Stimulated activated CD4-positive, alpha-beta T cell treated with anti-CD3 and anti-CD28 coated beads, TNF-alpha, amount 100 ng/mL, for 24 hours (primary cell): ENCODE results near the gene VPS26B.

Experiments used
- DNase-seq, 3 experiments: peaks; one replicate each; pipeline ENCODE4 v3.0.0-alpha.2; 2020; ENCODE audit warnings: low read depth in 3 of 3

Gene VPS26B

DNA sequence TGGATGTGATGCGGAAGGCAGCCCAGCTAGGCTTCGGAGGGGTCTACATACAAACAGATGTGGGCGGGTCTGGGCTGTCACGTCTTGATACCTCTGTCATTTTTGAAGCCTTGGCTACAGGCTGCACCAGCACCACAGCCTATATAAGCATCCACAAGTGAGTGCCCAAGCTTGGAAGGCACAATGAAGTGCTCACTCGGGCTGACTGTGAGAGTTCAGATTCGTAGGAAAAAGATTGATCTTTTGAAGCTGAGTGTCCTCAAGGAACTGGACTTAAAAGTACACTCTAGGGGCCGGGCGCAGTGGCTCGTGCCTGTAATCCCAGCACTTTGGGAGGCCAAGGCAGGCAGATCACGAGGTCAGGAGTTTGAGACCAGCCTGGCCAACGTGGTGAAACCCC, 32.6 kb downstream of the VPS26B start:
- DNase-seq, result no peak

DNA sequence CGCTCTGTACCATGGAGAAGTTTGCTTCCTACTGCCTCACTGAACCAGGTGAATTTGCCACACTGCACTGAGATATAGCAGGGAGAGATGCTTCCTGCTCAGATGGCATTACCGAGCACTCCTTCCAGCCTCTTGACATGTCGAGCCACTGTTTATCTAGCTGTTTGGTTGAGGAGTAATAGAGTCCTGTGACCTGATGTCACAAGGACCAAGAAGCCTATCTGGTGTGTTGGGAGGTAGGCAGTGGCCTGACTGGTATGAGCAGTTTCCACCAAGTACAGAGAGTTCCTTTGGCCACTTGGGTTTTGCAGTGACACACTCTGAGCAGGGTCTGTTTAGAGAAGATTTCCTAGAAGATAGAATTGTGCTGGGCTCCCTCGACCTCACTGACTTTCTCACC, 34.1 kb downstream of the VPS26B start:
- DNase-seq, result no peak

DNA sequence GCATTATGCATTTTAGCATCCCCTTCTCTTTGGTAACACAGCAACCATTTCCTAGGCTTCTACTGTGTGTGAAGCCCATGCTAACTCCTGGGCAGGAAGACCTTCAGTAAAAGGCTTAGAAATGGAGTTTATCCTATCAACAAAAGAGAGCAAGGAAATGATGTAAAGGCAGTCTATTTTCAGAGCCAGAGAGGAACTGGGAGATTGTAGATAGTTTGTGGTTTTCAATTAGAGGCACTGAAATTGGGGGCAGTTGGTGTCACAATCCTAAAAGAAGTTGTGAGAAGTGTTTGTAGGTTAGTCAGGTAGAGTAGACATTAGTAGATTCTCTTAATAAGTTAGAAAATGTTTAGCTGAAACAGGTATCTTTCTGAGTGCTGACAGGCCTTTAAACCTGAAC, 36.0 kb downstream of the VPS26B start:
- no peak for DNase-seq

DNA sequence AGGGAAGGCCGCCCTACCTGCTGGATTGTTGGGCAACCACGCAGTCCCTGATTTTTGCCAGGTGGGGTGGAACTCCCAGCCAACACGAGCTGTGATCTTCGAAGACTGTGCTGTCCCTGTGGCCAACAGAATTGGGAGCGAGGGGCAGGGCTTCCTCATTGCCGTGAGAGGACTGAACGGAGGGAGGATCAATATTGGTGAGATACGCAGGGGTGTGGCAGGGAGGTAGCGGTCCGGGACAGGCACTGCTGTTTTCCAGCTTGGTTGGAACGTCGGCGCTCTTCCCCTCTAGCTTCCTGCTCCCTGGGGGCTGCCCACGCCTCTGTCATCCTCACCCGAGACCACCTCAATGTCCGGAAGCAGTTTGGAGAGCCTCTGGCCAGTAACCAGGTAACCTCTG, 36.5 kb downstream of the VPS26B start:
- DNase-seq, result no peak

DNA sequence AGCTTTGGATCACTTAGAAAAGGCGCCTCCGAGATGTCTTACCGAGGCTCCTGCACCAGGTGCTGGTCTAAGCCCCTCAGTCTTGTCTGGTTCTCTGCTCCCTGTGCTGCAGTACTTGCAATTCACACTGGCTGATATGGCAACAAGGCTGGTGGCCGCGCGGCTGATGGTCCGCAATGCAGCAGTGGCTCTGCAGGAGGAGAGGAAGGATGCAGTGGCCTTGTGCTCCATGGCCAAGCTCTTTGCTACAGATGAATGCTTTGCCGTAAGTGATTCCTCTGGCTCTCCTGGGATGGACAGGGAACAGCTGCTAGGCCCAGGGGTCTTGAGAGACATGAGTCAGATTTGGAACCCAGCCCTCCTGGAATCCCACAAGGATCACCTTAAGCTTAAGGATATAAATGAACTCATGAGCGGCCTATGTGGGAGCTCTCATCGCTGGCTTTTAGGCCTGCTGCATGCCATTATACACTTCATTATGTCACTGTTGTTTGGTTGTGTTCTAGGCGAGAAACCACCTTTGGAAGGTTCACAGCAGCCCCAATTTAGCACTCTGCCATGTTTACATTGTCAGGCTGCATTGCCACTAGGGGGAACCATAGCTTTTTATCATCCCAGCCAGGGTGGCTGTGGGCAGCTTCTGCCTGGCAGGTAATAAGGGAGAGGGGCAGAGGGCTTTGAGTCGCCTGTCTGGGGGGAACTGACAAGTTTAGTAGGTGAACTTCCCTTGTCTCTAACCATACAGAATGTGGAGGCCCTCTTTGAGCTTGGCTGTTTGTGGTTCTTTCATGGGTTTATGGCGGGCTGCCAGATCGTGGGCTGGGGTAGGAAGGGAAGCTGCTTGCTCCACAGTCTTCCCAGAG, 37.4 kb downstream of the VPS26B start:
- DNase-seq, result peak in 1 of 3 experiments; percentile 31

DNA sequence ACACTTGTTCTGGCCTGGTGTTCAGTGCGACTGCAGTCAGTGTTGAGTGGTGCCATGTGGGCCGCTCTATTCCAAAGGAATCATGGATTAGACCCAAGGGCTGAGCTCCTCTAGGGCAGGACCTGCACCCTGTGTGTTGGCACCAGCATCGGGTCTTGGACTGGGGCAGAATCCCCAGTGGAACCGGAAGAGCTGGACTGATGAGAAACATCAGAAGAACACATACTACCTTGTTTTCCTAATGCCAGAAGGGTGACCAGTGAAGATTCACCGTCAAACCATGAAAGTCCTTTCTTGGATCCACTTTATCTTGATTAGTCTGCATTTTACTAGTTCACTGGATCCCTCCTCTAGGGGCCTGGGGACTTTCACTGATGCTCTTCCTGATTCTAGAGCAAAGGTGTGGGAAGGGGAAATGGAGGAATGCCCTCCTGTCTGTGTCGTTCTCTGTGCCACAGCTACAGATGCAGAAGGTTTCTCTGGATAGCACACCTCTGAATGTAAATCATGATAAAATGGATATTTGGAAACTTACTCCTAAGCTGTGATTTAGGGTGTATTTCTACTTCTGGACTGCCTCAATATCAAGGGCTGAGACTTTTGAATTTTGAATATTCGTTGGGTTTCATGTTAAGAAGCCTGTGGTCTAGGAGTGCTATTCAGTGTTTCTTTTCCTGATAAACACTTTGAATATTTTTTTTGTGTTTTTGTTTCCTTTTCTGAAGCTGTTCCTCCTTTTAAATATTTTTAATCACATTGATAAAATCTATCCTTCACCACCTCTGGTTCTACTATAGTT, 40.7 kb downstream of the VPS26B start:
- no peak for DNase-seq

DNA sequence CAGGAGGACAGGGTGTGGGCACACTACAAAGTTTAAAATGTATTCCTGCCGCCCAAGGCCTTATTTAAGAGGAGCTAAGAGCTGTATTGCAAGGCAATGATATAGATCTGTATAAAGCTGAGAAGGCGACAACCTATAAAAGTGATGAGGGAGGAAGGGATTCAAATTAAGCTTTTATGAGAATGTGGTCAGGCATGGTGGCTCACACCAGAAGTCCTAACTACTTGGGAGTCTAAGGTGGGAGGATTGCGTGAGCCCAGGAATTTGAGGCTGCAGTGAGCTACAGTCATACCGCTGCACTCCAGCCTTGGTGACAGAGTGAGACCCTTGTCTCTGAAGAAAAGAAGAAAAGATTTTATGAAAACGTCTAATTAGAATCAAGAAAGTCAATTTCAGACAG, 42.0 kb downstream of the VPS26B start:
- DNase-seq, result no peak

DNA sequence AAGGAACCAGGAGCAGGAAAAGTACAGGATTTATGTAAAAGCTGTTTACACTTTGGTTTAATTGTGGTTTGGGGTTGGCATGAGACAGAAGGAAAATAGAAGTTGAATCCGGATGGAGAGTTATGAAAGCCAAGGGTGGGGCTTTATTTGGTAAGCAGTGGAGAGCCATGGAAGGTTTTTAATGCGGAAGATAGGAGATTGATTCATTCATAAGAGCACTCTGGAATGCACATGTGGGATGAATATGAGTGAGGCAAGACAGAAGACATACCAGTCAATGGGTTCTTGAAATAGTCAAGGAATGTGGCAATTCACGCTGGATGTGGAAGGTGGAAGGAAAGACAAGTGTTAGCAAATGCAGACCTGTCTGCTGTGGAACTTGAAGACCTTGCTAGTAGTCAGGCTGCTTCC, 42.4 kb downstream of the VPS26B start:
- no peak for DNase-seq

DNA sequence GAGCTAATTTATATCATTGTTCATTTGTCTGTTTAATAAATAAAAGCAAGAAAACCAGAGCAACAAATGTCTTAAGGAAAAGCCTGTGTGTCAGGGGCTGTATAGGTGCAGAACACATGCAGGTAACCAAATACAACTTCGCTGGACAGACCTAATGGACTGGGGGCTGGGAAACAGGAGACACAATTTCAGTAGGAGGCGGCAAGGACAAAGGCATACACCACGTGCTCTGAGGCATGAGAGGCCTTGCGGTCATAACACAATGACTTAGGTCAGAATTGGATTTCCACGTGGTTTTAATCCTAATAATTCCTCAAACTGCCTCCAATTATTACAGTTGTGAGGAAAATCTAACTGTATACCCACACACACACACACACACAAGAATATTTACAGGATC, 43.0 kb downstream of the VPS26B start:
- no peak for DNase-seq

DNA sequence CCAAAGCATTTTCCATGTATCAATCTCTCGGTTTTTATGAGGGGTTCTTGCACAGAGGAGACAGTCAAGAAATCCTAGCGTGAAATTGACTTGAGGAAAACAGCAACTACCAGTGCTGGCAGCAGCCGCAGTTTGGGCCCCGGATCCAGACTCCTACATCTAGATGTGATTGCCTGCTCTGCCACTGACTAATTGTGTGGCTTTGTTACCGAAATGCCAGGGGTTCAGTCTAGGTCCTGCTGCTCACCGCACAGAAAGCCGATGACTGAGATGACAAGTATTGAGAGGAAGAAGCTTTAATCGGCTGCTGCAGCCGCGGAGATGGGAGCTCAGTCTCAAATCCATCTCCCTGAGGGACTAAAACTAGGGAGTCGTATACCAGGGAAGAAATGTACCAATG, 43.5 kb downstream of the VPS26B start:
- DNase-seq, result no peak

DNA sequence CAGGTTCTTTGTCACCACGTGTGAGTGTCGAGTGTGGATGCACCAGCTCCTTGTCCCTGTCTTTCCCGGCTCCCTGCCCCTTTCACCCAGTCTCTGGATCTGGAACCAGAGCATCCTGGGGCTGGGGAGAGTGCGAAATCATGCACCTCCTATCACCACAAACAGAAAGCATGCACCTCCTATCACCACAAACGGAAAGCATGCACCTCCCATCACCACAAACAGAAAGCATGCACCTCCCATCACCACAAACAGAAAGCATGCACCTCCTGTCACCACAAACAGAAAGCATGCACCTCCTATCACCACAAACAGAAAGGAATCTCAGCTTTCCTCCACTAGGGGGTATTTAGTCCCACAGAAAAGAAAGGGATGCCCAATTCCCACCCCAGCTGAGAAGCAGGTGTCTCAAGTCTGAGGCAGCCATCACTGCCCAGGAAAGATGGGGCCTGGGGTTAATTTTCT, 45.8 kb downstream of the VPS26B start:
- no peak for DNase-seq

DNA sequence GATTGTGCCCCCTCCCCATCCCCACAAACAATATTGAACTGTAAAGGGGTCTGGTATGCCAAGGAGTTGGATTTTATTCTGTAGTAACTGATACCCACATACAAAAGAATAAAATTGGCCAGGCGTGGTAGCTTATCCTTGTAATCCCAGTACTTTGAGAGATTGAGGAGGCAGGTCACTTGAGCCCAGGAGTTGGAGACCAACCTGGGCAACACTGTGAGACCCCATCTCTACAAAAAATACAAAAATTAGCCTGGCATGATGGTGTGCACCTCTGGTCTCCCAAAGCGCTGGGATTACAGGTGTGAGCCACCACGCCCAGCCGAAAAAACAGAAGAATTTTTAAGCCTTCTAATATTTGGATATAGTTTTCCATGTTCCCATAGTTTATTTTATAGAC, 47.5 kb downstream of the VPS26B start:
- DNase-seq, result no peak

DNA sequence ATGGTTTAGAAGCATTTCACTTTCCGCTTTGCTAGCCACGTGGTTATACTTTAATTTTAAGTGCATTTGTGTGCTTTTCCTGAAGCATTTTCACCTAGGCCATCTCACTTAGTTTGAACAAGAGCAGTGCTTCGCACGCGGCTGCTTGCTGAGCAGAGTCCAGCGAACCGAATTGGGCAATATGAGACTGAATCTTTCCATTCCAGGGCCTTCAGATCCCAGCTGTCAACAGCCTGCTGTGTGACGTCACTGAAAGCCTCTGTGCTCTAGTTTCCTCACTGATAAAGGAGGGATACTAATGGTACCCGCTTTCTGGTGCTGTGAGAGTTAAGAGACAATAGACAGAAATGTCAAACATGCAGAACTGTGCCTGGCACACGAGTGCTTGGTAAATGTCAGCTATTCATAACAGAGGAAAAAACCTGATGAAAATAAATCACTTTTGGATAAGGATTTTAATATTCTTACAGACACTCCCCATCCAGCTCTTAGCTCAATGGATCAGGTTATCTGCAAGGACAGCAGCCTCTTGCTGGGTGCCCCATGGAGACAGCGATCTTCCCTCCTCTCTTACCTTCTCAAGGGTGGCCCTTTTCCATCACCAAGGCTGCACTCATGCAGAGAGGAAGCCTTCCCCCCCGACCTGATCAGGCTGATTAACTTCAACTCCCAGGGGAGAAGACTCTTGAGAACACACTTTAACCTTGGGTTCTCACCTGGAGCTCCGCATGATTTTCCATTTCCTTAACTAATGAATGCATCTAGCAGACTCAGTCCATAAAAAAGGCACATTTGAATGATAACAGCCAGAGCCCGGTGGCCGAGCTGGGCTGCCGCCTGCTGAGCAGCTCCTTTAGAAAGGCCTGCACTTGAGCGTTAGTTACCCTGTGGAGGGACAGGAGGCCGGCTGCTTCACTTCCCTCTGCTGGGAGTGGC, 48.2 kb downstream of the VPS26B start:
- DNase-seq, result no peak

DNA sequence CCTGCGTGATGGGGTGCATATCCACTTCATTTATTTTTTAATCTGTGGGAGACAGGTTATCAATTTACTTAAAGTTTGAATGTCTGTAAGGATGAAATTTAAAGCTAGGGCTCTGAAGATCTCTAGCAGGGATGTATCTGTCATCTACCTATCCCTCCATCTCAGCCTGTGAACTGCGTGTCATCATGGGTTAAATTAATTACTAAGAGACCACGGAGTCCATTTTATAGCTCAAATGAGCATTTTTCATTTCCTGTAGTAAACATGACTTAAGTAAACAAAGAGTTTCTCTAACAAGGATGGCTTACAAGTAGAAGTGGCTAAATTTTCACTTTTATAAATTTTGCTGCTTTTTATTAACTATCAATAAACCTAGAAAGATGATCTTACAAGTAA, 48.8 kb downstream of the VPS26B start:
- DNase-seq, result no peak

DNA sequence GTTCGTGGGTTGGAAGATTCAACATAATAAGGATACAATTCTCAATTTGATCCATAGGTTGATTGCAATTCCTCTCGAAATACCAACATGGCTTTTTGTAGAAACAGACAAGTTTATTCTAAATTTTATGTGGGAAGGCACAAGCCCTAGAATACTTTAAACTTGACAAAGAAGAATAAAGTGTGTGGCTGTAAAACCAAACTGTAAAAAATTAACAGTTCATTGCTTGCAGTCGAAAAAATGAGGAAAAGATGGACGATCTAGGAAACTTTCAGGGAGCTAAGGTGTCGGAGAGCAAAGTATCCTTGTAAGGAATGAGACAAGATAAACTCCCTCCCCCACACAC, 50.7 kb downstream of the VPS26B start:
- DNase-seq, result no peak

DNA sequence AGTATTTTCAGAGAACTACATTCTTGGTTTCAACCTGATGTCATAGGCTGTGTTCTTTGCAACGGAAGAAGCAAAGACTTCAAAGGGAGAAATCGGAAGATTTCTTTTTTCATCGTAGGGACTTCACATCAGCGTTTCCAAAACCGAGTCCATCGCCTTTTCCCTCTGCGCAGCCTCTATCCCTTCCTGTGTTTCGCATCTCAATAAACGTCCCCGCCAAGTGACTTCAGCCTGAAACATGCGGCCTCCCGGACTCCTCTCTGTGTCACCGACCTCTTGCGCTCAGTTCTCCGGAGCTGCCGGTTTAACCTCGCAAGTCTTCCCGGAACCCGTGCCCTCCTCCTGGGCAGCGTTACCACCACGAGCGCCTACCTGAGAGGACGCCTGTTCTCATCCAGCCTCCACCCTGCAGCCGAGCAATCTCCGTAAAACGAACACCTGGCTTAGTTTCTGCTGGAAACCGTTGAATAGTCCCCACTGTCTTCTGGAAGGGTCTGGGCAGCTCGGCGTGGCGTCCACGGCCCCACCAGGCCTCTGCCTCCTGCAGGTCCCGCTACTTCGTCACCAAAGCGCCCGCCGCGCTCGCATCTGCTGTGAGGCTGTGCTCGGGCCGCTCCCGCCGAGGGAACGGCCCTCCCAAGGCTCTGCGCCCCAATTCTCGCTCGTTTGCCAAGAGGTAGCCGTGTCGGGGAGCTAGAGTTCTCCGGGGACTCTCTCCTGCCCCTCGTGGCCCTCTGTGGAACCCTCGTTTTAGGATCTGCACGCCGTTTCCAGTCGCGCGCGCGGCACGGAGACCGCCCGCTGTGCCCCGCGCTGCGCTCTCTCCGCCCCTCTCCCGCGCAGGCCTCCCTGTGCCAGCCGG, 51.3 kb downstream of the VPS26B start, which contains the start of gene GLB1L3:
TSS of gene GLB1L3 (plus strand) at position 846 of the 862 bp plus-strand sequence. CDS start 362 bp downstream, outside the sequence.
- DNase-seq, result peak; percentile 59 to 75 (median 64)

DNA sequence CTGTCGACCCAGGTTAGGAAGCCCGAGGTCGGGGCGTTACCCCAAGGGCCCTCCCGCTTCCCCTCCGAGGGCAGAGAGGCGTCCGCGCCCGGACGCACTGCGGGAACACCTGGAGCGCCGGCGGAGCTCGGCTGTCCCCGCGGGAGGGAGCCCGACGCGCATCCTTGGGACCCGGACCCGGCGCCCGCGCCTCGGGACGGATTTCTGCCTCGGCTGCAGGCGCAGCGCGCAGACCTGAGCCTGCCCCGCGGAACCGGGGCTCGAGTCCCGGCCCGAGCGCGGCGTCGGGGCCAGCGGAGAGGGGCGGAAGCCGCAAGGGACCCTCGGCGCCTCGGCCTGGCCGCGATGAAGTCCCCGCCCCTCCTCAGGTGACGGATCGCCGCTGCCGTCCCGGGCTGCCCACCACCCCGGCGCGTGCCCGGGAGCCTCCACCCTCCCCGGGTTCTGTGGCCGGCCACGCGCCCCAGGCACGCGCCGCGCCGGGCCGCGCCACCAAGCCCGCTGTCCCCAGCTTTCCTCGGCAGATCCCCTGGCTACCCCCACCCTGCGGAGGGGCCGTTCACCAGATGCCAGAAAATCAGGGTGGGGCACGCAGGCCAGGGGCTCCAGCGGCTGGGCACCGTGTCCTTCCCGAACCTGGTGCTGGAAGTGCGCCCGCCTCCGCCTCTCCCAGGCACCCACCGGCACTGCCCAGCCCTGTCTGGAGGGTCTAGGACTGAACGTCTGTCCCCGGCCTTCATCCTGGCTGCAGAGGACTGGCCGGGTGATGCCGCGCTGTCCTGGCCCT, 52.1 kb downstream of the VPS26B start:
- no peak for DNase-seq

DNA sequence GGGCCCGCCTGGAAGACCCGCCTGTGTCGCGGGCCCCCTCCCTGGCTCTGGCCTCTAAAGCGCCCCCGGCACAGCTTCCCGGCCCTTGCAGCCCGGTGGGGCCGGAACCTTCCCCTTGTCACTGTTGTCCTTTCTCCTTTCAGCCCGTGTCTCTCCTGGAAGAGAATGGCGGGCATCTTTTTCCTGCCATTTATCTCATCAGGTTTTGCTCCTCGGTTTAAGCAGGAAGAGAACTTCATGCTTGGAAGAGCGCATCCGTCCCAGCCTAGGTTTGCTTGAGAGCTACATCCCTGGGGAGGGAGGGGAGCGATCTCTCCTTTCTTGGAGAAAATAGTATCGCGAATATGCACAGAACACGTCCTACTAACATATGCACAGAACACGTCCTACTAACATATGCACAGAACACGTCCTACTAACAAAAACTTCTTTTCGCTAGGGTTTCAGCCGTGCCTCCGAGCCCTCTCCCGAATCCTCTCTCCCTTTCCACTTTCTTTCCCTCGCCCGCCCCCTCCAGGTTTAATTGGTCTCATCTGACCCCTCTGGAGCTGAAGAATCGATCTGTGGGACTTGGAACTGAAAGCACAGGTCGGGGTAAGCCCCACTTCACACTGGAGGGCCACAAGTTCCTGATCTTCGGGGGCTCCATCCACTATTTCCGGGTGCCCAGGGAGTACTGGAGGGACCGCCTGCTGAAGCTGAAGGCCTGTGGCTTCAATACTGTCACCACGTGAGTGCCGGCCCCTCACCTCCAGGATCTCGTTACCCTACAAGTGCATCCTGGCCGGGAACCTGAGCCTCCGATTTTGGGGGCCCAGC, 52.9 kb downstream of the VPS26B start:
- DNase-seq, result no peak

DNA sequence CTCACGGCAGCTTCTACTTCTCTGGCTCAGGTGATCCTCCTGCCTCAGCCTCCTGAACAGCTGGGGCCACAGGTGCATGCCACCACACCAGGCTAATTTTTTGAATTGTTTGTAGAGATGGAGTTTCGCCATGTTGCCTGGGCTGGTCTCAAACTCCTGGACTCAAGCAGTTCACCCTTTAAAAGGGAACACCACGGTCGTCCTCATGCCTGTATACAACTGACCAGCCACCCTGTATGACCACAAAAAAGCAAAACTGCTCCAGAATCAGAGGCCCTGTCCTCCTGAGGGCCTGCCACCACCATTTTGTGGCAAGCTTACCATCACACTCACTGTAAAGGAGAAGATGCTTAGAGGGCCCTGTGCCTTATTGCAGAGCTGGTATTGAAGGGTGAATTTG, 53.9 kb downstream of the VPS26B start:
- no peak for DNase-seq
